ENCODE measurements around the gene GPRIN2.

- no peak for TF ChIP-seq CTCF (conservative IDR thresholded peaks at IDR 0.05; ENCODE audit: low read depth, low read length)
- TF ChIP-seq EZH2 (IDR thresholded peaks at IDR 0.05; ENCODE audit: borderline replicate concordance, low read depth, low read length, poor library complexity, severe bottlenecking): no peak
Measured at GRCh38 chr10:46539596-46540411, 16.7 kb downstream of the GPRIN2 start.
